Islet of Langerhans (tissue), 1 donor: ENCODE results near the gene LBR.

ENCODE experiments used
- FAIRE-seq: peaks from one replicate; lab custom pipeline; 2011; peaks lifted over from hg19 to GRCh38; lab: Jason Lieb, UNC

The LBR gene

GRCh38 chr1:225462714-225463574 lies 35.1 kb upstream of the LBR start:
- FAIRE-seq, result no peak

GRCh38 chr1:225462429-225462713 lies 34.5 kb upstream of the LBR start:
- FAIRE-seq, result no peak

DNA sequence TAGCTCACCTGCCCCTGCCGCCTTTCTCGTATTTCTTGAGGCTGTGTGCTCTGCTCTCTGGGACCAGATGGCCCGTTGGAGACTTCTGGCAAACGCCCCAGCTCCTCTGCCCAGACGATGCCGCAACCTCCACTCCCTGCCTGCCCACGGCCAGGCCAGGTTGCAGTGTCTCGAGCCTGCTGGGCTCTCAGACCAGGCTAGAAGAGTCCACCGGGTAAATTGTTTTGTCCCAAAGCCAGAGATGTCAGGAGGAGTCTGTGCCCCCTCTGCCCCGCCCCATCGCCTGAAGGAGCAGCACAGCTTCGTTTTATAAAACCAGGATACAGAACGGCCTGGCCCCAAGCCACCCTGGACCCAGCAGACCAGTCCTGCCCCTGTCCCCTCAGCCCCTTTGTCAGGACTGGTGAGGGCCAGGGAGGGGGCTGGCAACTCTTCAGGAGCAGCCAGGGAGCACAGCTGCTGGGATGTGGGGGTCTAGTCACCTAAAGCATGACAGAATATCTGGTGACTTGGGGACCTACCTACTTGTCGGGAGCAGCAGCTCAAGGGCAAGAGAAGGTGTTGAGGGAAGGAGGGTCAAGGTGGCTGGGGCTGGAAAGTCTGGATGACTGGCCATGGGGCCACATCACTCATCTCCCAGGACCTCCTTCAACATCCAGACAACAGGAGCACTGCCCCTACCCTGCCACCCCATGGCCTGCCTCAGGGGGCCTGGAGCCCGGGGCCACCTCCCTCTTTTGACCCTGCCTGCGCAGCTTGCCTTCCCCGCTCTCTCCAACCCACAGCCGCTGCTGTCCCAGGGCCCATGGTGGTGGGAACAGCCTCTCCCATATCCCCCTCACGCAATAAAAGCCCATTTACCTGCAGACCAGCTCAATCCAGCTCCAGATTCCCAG lies 33.9 kb upstream of the LBR start:
- no peak for FAIRE-seq

- no peak for FAIRE-seq
Measured at GRCh38 chr1:225460737-225461532, 33.1 kb upstream of the LBR start.

- FAIRE-seq, result no peak
Measured at GRCh38 chr1:225460021-225460736, 32.3 kb upstream of the LBR start.

DNA sequence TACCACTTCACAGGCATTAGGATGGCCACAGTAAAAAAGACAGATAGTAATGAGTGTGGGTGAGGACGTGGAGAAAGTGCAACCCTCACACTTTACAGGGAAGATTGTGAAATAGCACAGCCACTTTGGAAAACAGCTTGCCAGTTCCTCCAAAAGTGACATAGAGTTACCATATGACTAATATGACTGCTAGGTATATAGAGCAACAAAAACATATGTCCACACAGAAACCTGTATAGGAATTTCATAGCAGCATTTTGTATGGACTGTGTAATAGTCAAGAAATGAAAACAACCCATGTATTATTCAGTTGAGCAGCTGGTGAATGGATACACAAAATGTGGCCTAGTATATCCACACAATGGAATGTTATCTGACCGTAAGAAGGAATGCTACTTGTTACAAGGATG lies 30.4 kb upstream of the LBR start:
- FAIRE-seq, result no peak

- FAIRE-seq, result no peak
Measured at GRCh38 chr1:225454733-225455132, 26.9 kb upstream of the LBR start.

DNA sequence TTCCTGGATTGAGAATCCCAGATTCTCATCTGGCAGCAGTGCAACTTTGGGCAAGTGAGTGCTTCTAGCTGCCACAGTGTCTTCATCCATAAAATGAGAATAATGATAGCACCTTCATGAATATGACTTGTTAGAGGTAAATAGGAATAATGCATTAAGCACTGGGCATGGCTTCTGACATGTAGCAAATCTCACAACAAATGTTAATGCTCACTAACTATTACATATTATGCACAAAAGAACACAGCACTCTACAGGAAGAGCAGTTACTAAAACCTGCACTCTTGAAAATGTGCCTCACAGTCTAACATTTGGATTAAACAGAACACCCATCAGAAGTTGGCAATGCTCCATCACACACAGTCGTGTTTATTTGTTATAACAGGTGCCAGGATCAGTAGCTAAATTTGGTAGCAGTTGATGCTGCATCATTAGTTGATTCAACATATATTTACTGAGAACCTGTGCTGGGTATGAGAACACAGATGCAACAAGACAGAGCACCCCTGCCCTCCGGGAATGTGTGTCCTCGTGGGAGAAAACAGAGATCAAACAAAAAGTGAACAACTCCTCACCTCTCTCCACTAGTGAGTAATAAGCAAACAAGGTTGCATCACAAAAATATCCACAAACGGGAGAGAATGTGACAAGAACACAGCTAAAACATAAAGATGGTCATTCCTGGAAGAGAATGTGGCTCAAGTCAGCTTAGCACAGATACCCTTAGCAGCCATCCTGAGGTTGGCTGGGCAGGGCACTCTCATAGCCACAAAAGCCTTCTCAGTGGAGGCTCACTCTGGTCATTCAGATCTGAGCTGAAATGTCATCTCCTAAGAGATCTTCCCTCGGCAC lies 26.2 kb upstream of the LBR start:
- FAIRE-seq, result no peak

GRCh38 chr1:225451840-225452515 lies 24.1 kb upstream of the LBR start:
- no peak for FAIRE-seq

DNA sequence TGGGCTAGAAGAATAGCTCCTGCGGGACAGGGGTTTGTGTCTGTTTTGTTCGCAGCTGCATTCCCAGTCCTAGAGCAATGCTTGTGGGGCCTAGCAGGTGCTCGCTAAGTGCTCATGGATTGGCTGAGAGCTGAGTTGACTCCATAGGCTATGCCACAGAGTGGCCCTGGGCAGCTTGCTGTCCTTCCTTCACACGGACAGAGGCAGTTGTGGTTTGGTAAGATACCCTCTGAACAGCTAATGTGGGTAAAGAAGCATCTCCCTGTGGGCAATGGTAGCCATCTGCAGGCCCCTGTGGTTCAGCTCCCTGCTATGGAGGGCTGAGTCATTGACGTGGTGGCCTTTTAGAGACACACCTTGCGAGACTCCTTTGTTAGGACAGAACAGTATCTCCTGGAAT lies 23.5 kb upstream of the LBR start:
- no peak for FAIRE-seq

DNA sequence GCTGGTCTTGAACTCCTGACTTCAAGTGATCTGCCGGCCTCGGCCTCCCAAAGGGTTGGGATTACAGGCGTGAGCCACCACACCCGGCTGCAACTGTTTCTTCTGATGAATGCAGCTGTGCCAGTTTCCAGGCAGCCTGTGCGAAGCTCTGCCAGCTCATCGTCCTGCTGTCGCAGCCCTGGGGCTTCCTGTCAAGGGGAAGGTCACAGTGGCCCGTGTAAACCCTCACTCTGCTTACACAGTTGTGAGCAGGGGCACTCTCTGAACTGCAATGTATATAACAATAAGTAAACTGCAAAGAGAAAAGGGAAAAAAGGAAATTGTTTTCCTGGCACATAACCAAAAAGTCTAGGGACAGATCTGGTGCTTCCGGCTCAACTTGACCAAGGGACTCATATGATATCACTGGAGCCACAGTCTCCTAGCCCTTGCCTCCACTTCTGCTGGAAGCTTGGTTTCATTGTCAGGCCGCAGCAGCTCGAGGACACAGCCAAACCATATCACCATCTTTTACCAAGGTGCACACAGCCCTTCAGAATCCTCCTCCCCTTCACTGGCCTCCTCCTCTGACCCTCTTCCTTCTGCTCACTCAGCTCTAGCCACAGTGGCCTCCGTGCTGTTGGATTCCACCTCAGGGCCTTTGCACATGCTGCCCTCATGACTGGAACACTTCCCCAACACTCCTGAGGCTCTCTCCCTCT lies 22.8 kb upstream of the LBR start:
- FAIRE-seq, result no peak

- no peak for FAIRE-seq
Measured at GRCh38 chr1:225449774-225450173, 21.9 kb upstream of the LBR start.

DNA sequence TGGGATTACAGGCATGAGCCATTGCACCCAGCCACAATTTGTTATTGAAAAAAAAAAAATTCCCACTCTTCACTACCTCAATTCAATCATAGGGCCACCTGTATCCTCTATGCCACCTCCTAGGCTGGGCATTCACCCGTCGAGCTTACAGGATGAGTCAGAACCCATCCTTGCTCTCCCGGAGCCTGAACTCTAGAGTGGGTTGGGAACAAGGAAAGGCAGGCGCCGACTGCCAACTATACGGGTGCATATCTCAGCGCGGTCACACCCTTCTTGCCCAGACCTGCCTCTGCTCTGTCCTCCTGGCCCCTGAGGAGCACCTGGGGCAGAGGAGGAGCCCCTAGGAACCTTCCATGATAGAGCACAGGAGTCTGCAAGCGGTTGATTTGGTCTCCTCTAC lies 21.4 kb upstream of the LBR start:
- no peak for FAIRE-seq

DNA sequence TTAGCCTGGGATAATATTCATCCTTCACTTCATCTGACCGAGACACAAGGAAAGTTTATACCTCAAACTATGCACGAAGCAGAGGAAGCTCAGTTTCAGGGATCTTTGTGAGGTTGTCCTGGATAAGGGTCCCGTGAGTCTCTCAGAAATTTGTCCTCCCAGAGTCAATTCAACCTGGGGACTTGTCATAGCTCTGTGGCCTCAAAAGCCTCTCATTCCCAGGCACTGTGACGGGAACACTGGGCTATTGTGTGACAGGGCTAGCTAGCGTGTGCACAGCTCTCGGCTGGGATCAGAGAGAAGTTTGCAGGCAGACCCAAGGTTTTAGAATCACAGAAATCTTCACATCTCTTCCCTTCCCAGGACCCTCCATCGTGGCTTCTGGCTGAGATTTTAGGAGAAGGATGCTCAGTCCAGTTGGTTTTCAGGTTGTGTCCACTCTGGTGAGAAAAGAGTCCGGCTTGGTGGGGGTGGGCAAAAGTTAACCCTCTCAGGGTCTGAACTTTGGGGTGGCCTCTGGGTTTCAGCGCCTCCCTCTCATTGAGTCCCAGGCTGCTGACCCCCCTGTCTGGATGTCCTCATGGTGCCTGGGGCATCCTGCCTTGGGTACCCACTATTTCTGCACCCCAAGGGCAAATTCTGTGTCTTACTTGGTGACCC lies 20.4 kb upstream of the LBR start:
- no peak for FAIRE-seq

DNA sequence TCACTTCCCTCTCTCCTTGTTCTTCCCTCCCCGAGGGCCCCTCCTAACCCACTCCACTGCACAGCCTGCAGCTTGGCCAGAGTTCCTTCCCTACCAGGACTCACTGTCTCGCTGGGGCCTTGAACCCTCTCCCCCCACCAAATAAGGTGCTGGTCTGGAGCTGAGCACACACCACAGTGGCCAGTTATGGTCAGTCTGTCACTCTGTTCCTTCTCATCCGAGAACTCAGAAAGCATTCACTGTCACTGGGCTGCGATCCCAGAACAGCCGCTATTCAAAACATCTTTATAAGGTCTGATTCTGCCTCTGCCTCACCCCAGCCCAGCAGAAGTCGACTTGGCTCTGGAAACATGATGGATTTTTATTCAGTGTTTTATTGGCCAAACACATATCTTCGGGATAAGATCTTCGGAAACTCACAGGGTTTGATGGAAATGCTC lies 19.8 kb upstream of the LBR start:
- no peak for FAIRE-seq

- FAIRE-seq, result no peak
Measured at GRCh38 chr1:225446981-225447615, 19.3 kb upstream of the LBR start.

DNA sequence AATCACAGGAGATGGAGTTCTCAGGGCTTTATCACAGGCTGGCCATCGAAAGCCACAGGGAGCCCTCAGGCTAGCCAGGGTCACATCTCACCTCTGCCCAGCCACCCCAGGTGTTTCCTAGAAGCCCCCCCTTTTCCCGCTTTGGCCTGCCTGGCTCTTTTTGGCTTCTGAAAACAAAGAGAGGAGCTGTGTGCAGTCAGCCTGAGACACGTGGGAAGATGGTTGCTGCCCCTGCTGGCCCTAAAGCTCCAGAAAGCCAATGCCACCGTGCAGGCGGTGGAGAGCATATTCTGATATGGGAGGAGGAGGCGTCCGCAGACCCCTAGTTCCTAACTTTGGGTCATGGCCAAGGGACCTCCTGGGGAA lies 18.7 kb upstream of the LBR start:
- FAIRE-seq, result no peak

- FAIRE-seq, result no peak
Measured at GRCh38 chr1:225445639-225446594, 18.1 kb upstream of the LBR start.
